Endothelial cell of umbilical vein (primary cell): ENCODE data around the gene TMEM50B. TPM values are rescaled to one million over a fixed set of nuclear protein-coding genes. Genes with fewer than 3 reads are reported as not detected.

ENCODE experiments used
- BruUV-seq: library from RNA; stranded (reverse); fragments of 400-500 nt; replicated peaks from 2 replicates; lab custom pipeline; 2021; lab: Mats Ljungman, UMichigan
- CTCF ChIA-PET: fragments of 300-600, 350-600 bp; sonication (Branson Sonifier 250); formaldehyde crosslinking; loops from one replicate; lab custom pipeline; 2021; ENCODE audit warnings: antibody characterized with exemption, inconsistent platforms; lab: Charles Lee
- POLR2A ChIA-PET: fragments of 300-600, 350-600 bp; sonication (Branson Sonifier 250); formaldehyde crosslinking; loops from one replicate; lab custom pipeline; 2021; ENCODE audit warnings: antibody characterized with exemption, inconsistent platforms; lab: Charles Lee
- DNase-seq: peaks from one replicate; pipeline ENCODE4 v3.0.0-alpha.2; 2011; ENCODE audit warnings: low read depth, low spot score
- FAIRE-seq: peaks from 2 replicates; lab custom pipeline; 2011; peaks lifted over from hg19 to GRCh38; lab: Jason Lieb, UNC
- H2AFZ ChIP-seq: 2 replicates; pipeline ENCODE4 v1.6.0; 2012; ENCODE audit warnings: low read depth, low read length, control low read depth, inconsistent platforms
- H3K27ac ChIP-seq: 2 replicates; pipeline ENCODE4 v1.5.1; 2011; ENCODE audit warnings: low read depth, mild to moderate bottlenecking, control low read depth, low read length, moderate library complexity; ENCODE audit not compliant: insufficient read depth
- H3K27me3 ChIP-seq, 2 experiments: 2 replicates each; pipeline versions ENCODE4 v1.6.0 to v1.6.1; 2011; ENCODE audit warnings: low read length in 2 of 2, mixed read lengths in 1 of 2; ENCODE audit not compliant: control insufficient read depth in 2 of 2, insufficient read depth in 2 of 2
- H3K36me3 ChIP-seq, 2 experiments: 2 replicates in 1 of 2; 3 replicates in 1 of 2; pipeline ENCODE4 v1.5.1; 2011; ENCODE audit warnings: low read length in 2 of 2, mild to moderate bottlenecking in 1 of 2, moderate library complexity in 1 of 2; ENCODE audit not compliant: control insufficient read depth in 2 of 2, insufficient read depth in 2 of 2; ENCODE audit errors: extremely low read depth in 1 of 2
- H3K4me1 ChIP-seq: 3 replicates; pipeline ENCODE4 v1.5.1; 2011; ENCODE audit warnings: mild to moderate bottlenecking, low read length; ENCODE audit not compliant: control insufficient read depth, insufficient read depth; ENCODE audit errors: extremely low read depth
- H3K4me2 ChIP-seq: 2 replicates; pipeline ENCODE4 v1.6.1; 2011; ENCODE audit warnings: low read length, control low read depth, mixed read lengths; ENCODE audit not compliant: insufficient read depth
- H3K4me3 ChIP-seq, 3 experiments: fragments of 200-600 bp in 1 of 3; sonication (generic), shearing (Covaris generic) in 1 of 3; replicated peaks in 1 of 3; 2 replicates each; pipeline ENCODE4 v1.5.1; 2011 to 2016; ENCODE audit warnings: control low read depth in 3 of 3, low read length in 3 of 3, mild to moderate bottlenecking in 2 of 3, inconsistent platforms in 1 of 3, low read depth in 1 of 3, moderate library complexity in 1 of 3; ENCODE audit not compliant: insufficient read depth in 1 of 3
- H3K79me2 ChIP-seq: 2 replicates; pipeline ENCODE4 v1.6.0; 2012; ENCODE audit warnings: low read length, inconsistent platforms; ENCODE audit not compliant: control insufficient read depth, insufficient read depth
- H3K9ac ChIP-seq: replicated peaks from 2 replicates; pipeline ENCODE3; 2011; ENCODE audit warnings: low read length, control low read depth; ENCODE audit not compliant: insufficient read depth; ENCODE audit errors: extremely low read depth
- H3K9me1 ChIP-seq: replicated peaks from 3 replicates; pipeline ENCODE4 v1.6.0; 2011; ENCODE audit warnings: mild to moderate bottlenecking, low read length; ENCODE audit not compliant: control insufficient read depth, insufficient read depth; ENCODE audit errors: extremely low read depth
- H3K9me3 ChIP-seq: replicated peaks from 2 replicates; pipeline ENCODE4 v1.5.1; 2012; ENCODE audit warnings: low read length, inconsistent platforms; ENCODE audit not compliant: control insufficient read depth, insufficient read depth
- H4K20me1 ChIP-seq: replicated peaks from 2 replicates; pipeline ENCODE3; 2011; ENCODE audit warnings: mild to moderate bottlenecking, low read length; ENCODE audit not compliant: control insufficient read depth, insufficient read depth; ENCODE audit errors: extremely low read depth
- CTCF ChIP-seq, 2 donors: IDR thresholded peaks; 1 replicate in 1 of 2; 2 replicates in 1 of 2; pipeline ENCODE4 v1.5.1; 2011; ENCODE audit warnings: low read length in 2 of 2, mild to moderate bottlenecking in 2 of 2, moderate library complexity in 2 of 2, control low read depth in 1 of 2, inconsistent platforms in 1 of 2, low read depth in 1 of 2; ENCODE audit not compliant: insufficient read depth in 1 of 2; ENCODE audit errors: extremely low read depth in 1 of 2
- EZH2 ChIP-seq: IDR thresholded peaks from 2 replicates; pipeline ENCODE4 v1.6.1; 2012; ENCODE audit warnings: borderline replicate concordance, low read depth, mild to moderate bottlenecking, moderate library complexity, low read length, inconsistent platforms; ENCODE audit not compliant: severe bottlenecking
- GATA2 ChIP-seq: IDR thresholded peaks from 2 replicates; pipeline ENCODE4 v1.7.0; 2011; ENCODE audit warnings: low read depth, mild to moderate bottlenecking, moderate library complexity, mixed read lengths, low read length; ENCODE audit not compliant: insufficient read length, insufficient read depth
- JUN ChIP-seq: IDR thresholded peaks from 2 replicates; pipeline ENCODE4 v1.6.1; 2011; ENCODE audit warnings: borderline replicate concordance, low read depth; ENCODE audit not compliant: insufficient read length, insufficient read depth
- MAX ChIP-seq: IDR thresholded peaks from 2 replicates; pipeline ENCODE4 v1.6.1; 2011; ENCODE audit not compliant: insufficient read depth, insufficient read length
- MYC ChIP-seq: IDR thresholded peaks from one replicate; pipeline ENCODE4 v1.6.1; 2011; ENCODE audit warnings: mild to moderate bottlenecking, low read depth, low read length
- POLR2A ChIP-seq: IDR thresholded peaks from 2 replicates; pipeline ENCODE4 v1.6.1; 2012; ENCODE audit warnings: low read depth, mild to moderate bottlenecking, control low read depth, low read length
- dilution Hi-C: fragments of 300-500 bp; cut with MboI; formaldehyde crosslinking; loops from one replicate; pipeline ENCODE4 v1.15.0; 2019; ENCODE audit warnings: low sequenced_read_pairs; ENCODE audit not compliant: extremely low pct_ligation_motif_present
- intact Hi-C: fragments of 100-400 bp; cut with micrococcal nuclease; formaldehyde crosslinking; loops from one replicate; pipeline ENCODE4 v1.10.0; 2022
- polyA plus RNA-seq, 4 experiments: library from polyadenylated mRNA; depleted of rRNA in 3 of 4; stranded (reverse) in 3 of 4; unstranded in 1 of 4; fragments of >200 nt; gene quantifications; 2 replicates each; pipeline versions ENCODE4 v1.2.1 to v1.2.3, GENCODE V29; 2011 to 2012; ENCODE audit warnings: missing spikeins in 1 of 4
- total RNA-seq: library from RNA; stranded (reverse); gene quantifications from 2 replicates; pipeline ENCODE4 v1.2.3, GENCODE V29; 2021

TMEM50B gene
- total and polyA plus RNA-seq, 2 donors (not counting 3 experiments of a cell fraction or from before 2014, with no cell fraction given): 25.1 to 29.3 TPM

- ChIA-PET POLR2A (interaction anchor here (0.6 kb wide), 1 partner anchor 11 kb away, joined by 7 read pairs; no protein-coding TSS in a partner anchor), CTCF (interaction anchor here (0.6 kb wide), 1 partner anchor 292 kb away, joined by 3 read pairs; no protein-coding TSS in a partner anchor)
- TF ChIP-seq EZH2 (no peak), GATA2 (no peak), MAX (no peak), MYC (no peak), POLR2A (no peak), CTCF (IDR thresholded peaks at IDR 0.05; ENCODE audit: extremely low read depth in 1 of 2, insufficient read depth in 1 of 2, low read depth in 1 of 2, low read length in 2 of 2) (no peak), JUN (no peak)
- Histone ChIP-seq H3K9ac (no peak overlapping the region), H3K9me3 (no peaks in the 10 kb centered on the region), H3K4me3 (no peak overlapping the region), H3K9me1 (no peaks in the 10 kb centered on the region), H3K4me1 (no peaks in the 10 kb centered on the region), H3K27ac (no peak overlapping the region), H3K4me2 (no peak overlapping the region), H2AFZ (no peak overlapping the region), H3K27me3 (no peaks in the 10 kb centered on the region), H4K20me1 (no peaks in the 10 kb centered on the region), H3K36me3 (no peaks in the 10 kb centered on the region), H3K79me2 (peaks cover 16% of the 10 kb centered on the region)
- FAIRE-seq (no peak), DNase-seq (no peak)
- BruUV-seq: no TSS peak
- intact Hi-C loops (no loop called here), dilution Hi-C loops (no loop called here)
Observed at GRCh38 chr21:33473344-33473743, 6.4 kb downstream of the TMEM50B start.
